Dermis microvascular lymphatic vessel endothelial cell (primary cell): ENCODE measurements around the gene PKN1. TPM values are rescaled to one million over a fixed set of nuclear protein-coding genes. Genes with fewer than 3 reads are reported as not detected.
"Not testable (repeated sequence)": the region's sequence is repeated elsewhere in the genome, so short reads cannot be mapped to it uniquely, and the experiment has no call there.

Source experiments
- DNase-seq, 2 donors: peaks; one replicate each; pipeline versions ENCODE4 v3.0.0 to v3.0.0-alpha.2; 2010; ENCODE audit warnings: low read depth in 2 of 2
- total RNA-seq: library from RNA; depleted of rRNA; stranded (reverse); fragments of >200 nt; gene quantifications from 2 replicates; pipeline ENCODE4 v1.2.1, GENCODE V29; 2014

PKN1 gene
- total RNA-seq, 1 donor from 2014 or later = 252 TPM

GRCh38 chr19:14428882-14429416 is 4.2 kb upstream of the PKN1 start:
- DNase-seq = no peak

GRCh38 chr19:14430712-14431111 is 2.4 kb upstream of the PKN1 start:
- no peak for DNase-seq

GRCh38 chr19:14433554-14434501 is 722 bp downstream of the PKN1 start:
- peak in 1 of 2 donors; percentile 33 for DNase-seq

GRCh38 chr19:14434543-14435319 is 1.6 kb downstream of the PKN1 start:
- DNase-seq = peak; percentile 65 to 86

- no peak for DNase-seq
Measured at GRCh38 chr19:14435320-14436050, 2.4 kb downstream of the PKN1 start.

GRCh38 chr19:14437578-14438140 is 4.6 kb downstream of the PKN1 start:
- DNase-seq = no peak

GRCh38 chr19:14439014-14439413 is 5.9 kb downstream of the PKN1 start:
- DNase-seq = peak in 1 of 2 donors; percentile 24

- peak in 1 of 2 donors; percentile 27 for DNase-seq
Measured at GRCh38 chr19:14440049-14440448, 6.9 kb downstream of the PKN1 start.

GRCh38 chr19:14441041-14441938 is 8.2 kb downstream of the PKN1 start:
- DNase-seq = no peak

- DNase-seq = no peak
Measured at GRCh38 chr19:14442891-14443631, 10.0 kb downstream of the PKN1 start.

- no peak for DNase-seq
Measured at GRCh38 chr19:14443632-14444216, 10.6 kb downstream of the PKN1 start.

GRCh38 chr19:14446336-14447036 is 13.4 kb downstream of the PKN1 start:
- no peak for DNase-seq

GRCh38 chr19:14449321-14449720 is 16.2 kb downstream of the PKN1 start:
- no peak for DNase-seq

GRCh38 chr19:14450168-14450874 is 17.2 kb downstream of the PKN1 start:
- DNase-seq = peak; percentile 10 to 68

- no peak for DNase-seq
Measured at GRCh38 chr19:14450876-14451275, 17.8 kb downstream of the PKN1 start.

GRCh38 chr19:14452303-14452702 is 19.2 kb downstream of the PKN1 start:
- DNase-seq = not testable (repeated sequence)

- DNase-seq = no peak
Measured at GRCh38 chr19:14459703-14460102, 26.6 kb downstream of the PKN1 start.

- DNase-seq = no peak
Measured at GRCh38 chr19:14460935-14461334, 27.8 kb downstream of the PKN1 start.
